GM12801 (cell line): ENCODE data around the gene H6PD.

Source experiments
- CTCF ChIP-seq: IDR thresholded peaks from one replicate; pipeline ENCODE4 v1.5.1; 2011; ENCODE audit warnings: control low read depth; ENCODE audit not compliant: insufficient read length; ENCODE audit errors: extremely low read depth

Gene H6PD

GRCh38 chr1:9298282-9298681, 63.7 kb downstream of the H6PD start:
- TF ChIP-seq CTCF, result no peak

GRCh38 chr1:9300573-9300972, 66.0 kb downstream of the H6PD start:
- no peak for TF ChIP-seq CTCF

- no peak for TF ChIP-seq CTCF
Observed at GRCh38 chr1:9302745-9303524, 68.4 kb downstream of the H6PD start.

GRCh38 chr1:9303916-9304315, 69.3 kb downstream of the H6PD start:
- no peak for TF ChIP-seq CTCF

GRCh38 chr1:9305216-9305615, 70.6 kb downstream of the H6PD start:
- TF ChIP-seq CTCF, result no peak

- no peak for TF ChIP-seq CTCF
Observed at GRCh38 chr1:9306006-9306405, 71.4 kb downstream of the H6PD start.

- TF ChIP-seq CTCF, result no peak
Observed at GRCh38 chr1:9307303-9307702, 72.7 kb downstream of the H6PD start.
